H9 (cell line): ENCODE measurements around the gene ZHX3. TPM values are rescaled to one million over a fixed set of nuclear protein-coding genes. Genes with fewer than 3 reads are reported as not detected.

Experiments
- DNase-seq: peaks from one replicate; pipeline ENCODE4 v3.0.0-alpha.2; 2017
- H2AFZ ChIP-seq: one replicate; pipeline ENCODE4 v1.6.1; 2013; ENCODE audit warnings: mild to moderate bottlenecking, low read length, control low read depth, moderate library complexity
- H2AK5ac ChIP-seq: 2 replicates; pipeline ENCODE4 v1.6.1; 2013; ENCODE audit warnings: low read length, control low read depth, mixed read lengths; ENCODE audit not compliant: insufficient read length
- H2BK120ac ChIP-seq: one replicate; pipeline ENCODE4 v1.6.1; 2013; ENCODE audit warnings: low read depth, mild to moderate bottlenecking, low read length, control low read depth, inconsistent platforms; ENCODE audit not compliant: poor library complexity, severe bottlenecking
- H2BK12ac ChIP-seq: 2 replicates; pipeline ENCODE4 v1.6.1; 2013; ENCODE audit warnings: low read length, control low read depth, mixed read lengths, low read depth; ENCODE audit not compliant: insufficient read length
- H2BK15ac ChIP-seq: 2 replicates; pipeline ENCODE4 v1.6.1; 2013; ENCODE audit warnings: low read depth, low read length, control low read depth
- H2BK20ac ChIP-seq: one replicate; pipeline ENCODE4 v1.6.1; 2013; ENCODE audit warnings: low read depth, mild to moderate bottlenecking, low read length, control low read depth, inconsistent platforms; ENCODE audit not compliant: poor library complexity, severe bottlenecking
- H2BK5ac ChIP-seq: 2 replicates; pipeline ENCODE4 v1.6.1; 2013; ENCODE audit warnings: low read length, control low read depth, mixed read lengths; ENCODE audit not compliant: insufficient read length
- H3K14ac ChIP-seq: 2 replicates; pipeline ENCODE4 v1.6.1; 2013; ENCODE audit warnings: low read length, control low read depth; ENCODE audit not compliant: insufficient read depth
- H3K18ac ChIP-seq: 2 replicates; pipeline ENCODE4 v1.6.1; 2013; ENCODE audit warnings: low read depth, mild to moderate bottlenecking, mixed read lengths, low read length, control low read depth; ENCODE audit not compliant: insufficient read length
- H3K23ac ChIP-seq: 2 replicates; pipeline ENCODE4 v1.6.1; 2013; ENCODE audit warnings: low read length, control low read depth, mixed read lengths, low read depth; ENCODE audit not compliant: insufficient read length
- H3K23me2 ChIP-seq: 2 replicates; pipeline ENCODE4 v1.6.1; 2013; ENCODE audit warnings: low read depth, mild to moderate bottlenecking, mixed read lengths, low read length, control low read depth; ENCODE audit not compliant: insufficient read length, poor library complexity, severe bottlenecking
- H3K27ac ChIP-seq: 2 replicates; pipeline ENCODE4 v1.5.1; 2013; ENCODE audit warnings: low read length, control low read depth, mixed read lengths, low read depth; ENCODE audit not compliant: insufficient read length
- H3K27me3 ChIP-seq: 2 replicates; pipeline ENCODE4 v1.6.1; 2013; ENCODE audit warnings: low read length, control low read depth, inconsistent platforms; ENCODE audit not compliant: insufficient read depth
- H3K4ac ChIP-seq: 2 replicates; pipeline ENCODE4 v1.6.1; 2013; ENCODE audit warnings: low read depth, mild to moderate bottlenecking, control low read depth, inconsistent platforms, low read length, moderate library complexity
- H3K4me1 ChIP-seq: 2 replicates; pipeline ENCODE4 v1.6.1; 2013; ENCODE audit warnings: low read length, control low read depth, inconsistent platforms; ENCODE audit not compliant: insufficient read depth
- H3K4me2 ChIP-seq: 2 replicates; pipeline ENCODE4 v1.6.1; 2013; ENCODE audit warnings: low read length, control low read depth, mixed read lengths; ENCODE audit not compliant: insufficient read length, insufficient read depth
- H3K56ac ChIP-seq: 2 replicates; pipeline ENCODE4 v1.6.1; 2013; ENCODE audit warnings: low read depth, mild to moderate bottlenecking, mixed read lengths, low read length, control low read depth; ENCODE audit not compliant: insufficient read length
- H3K79me1 ChIP-seq: 2 replicates; pipeline ENCODE4 v1.6.1; 2013; ENCODE audit warnings: low read depth, mild to moderate bottlenecking, moderate library complexity, low read length, control low read depth, inconsistent platforms; ENCODE audit not compliant: insufficient read depth, poor library complexity, severe bottlenecking
- H3K79me2 ChIP-seq: 2 replicates; pipeline ENCODE4 v1.6.1; 2013; ENCODE audit warnings: low read length, control low read depth, inconsistent platforms; ENCODE audit not compliant: insufficient read depth
- H3K9ac ChIP-seq: 2 replicates; pipeline ENCODE4 v1.6.1; 2013; ENCODE audit warnings: low read length, control low read depth, mixed read lengths; ENCODE audit not compliant: insufficient read length; ENCODE audit errors: extremely low read depth
- H3K9me3 ChIP-seq: one replicate; pipeline ENCODE4 v1.6.1; 2013; ENCODE audit warnings: low read depth, low read length, inconsistent platforms; ENCODE audit not compliant: control insufficient read depth
- H3T11ph ChIP-seq: one replicate; pipeline ENCODE4 v1.6.1; 2013; ENCODE audit warnings: mild to moderate bottlenecking, low read length, control low read depth, inconsistent platforms
- H4K20me1 ChIP-seq: one replicate; pipeline ENCODE4 v1.6.1; 2013; ENCODE audit not compliant: control insufficient read depth, insufficient read length, insufficient read depth
- H4K5ac ChIP-seq: 2 replicates; pipeline ENCODE4 v1.6.1; 2013; ENCODE audit warnings: low read depth, mild to moderate bottlenecking, mixed read lengths, low read length, control low read depth; ENCODE audit not compliant: insufficient read length
- H4K8ac ChIP-seq: replicated peaks from 2 replicates; pipeline ENCODE4 v1.6.1; 2013; ENCODE audit warnings: low read length, control low read depth, mixed read lengths, low read depth; ENCODE audit not compliant: insufficient read length
- H4K91ac ChIP-seq: 2 replicates; pipeline ENCODE4 v1.6.1; 2013; ENCODE audit warnings: low read depth, mild to moderate bottlenecking, moderate library complexity, mixed read lengths, low read length, control low read depth; ENCODE audit not compliant: insufficient read length
- H3K27ac Mint-ChIP-seq, 3 experiments: 2 replicates in 2 of 3; 3 replicates in 1 of 3; pipeline ENCODE4 v1.8.0; 2020 to 2021; ENCODE audit warnings: mixed read lengths in 3 of 3, mild to moderate bottlenecking in 1 of 3, moderate library complexity in 1 of 3
- H3K27me3 Mint-ChIP-seq: 2 replicates; pipeline ENCODE4 v1.8.0; 2021; ENCODE audit warnings: low read depth, mild to moderate bottlenecking, moderate library complexity, mixed read lengths
- H3K36me3 Mint-ChIP-seq, 3 experiments: 2 replicates in 2 of 3; 3 replicates in 1 of 3; pipeline ENCODE4 v1.8.0; 2020 to 2021; ENCODE audit warnings: low read depth in 3 of 3, mixed read lengths in 3 of 3; ENCODE audit not compliant: insufficient read depth in 1 of 3
- H3K4me1 Mint-ChIP-seq, 2 experiments: 2 replicates each; pipeline ENCODE4 v1.8.0; 2020; ENCODE audit warnings: mixed read lengths in 2 of 2
- H3K4me3 Mint-ChIP-seq, 2 experiments: 2 replicates in 1 of 2; 3 replicates in 1 of 2; pipeline ENCODE4 v1.8.0; 2020 to 2021; ENCODE audit warnings: mild to moderate bottlenecking in 2 of 2, mixed read lengths in 2 of 2, moderate library complexity in 1 of 2
- H3K9me3 Mint-ChIP-seq, 2 experiments: 2 replicates in 1 of 2; 3 replicates in 1 of 2; pipeline ENCODE4 v1.8.0; 2020; ENCODE audit warnings: mild to moderate bottlenecking in 2 of 2, mixed read lengths in 2 of 2, moderate library complexity in 1 of 2
- total RNA-seq: library from RNA; stranded (reverse); gene quantifications from 2 replicates; pipeline ENCODE4 v1.2.1, GENCODE V29; 2021
- TF ChIP-seq, protein P1 (sequence below): fragments of 200-600 bp; sonication (generic); conservative IDR thresholded peaks from 3 replicates; pipeline ENCODE4 v1.8.0; 2021; ENCODE audit warnings: antibody characterized with exemption, mild to moderate bottlenecking

The ZHX3 gene
- total RNA-seq, 1 experiment from 2014 or later = 4.4 TPM

DNA sequence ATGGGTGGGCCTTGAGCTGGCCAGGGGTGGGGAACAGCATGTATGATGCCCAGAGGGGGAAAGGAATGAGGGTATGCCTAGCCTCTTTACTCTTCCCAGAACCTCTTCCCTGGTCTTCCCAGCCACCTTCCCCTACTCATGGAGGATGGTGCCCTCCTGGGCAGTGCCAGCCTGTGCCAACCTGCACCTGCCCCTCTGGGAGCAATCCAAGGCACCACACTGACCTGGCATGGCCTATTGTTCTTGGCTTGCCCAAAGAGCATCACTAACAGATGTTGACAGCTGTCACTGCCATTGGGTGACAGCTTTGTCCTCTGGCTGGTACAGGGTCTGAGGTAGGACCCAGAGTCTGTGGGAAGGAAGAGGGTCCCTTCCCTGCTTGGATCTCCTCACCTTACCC is 36.0 kb upstream of the ZHX3 start:
- no peaks in the 10 kb centered on the region for H3K27me3 Mint-ChIP-seq
- H4K91ac ChIP-seq = no peak overlapping the region
- DNase-seq = no peak
- no peak overlapping the region for H3K27ac Mint-ChIP-seq
- H3K4me2 ChIP-seq = no peak overlapping the region
- no peak overlapping the region for H4K8ac ChIP-seq
- H3K23me2 ChIP-seq = no peaks in the 10 kb centered on the region
- H3K18ac ChIP-seq = no peak overlapping the region
- no peaks in the 10 kb centered on the region; a peak in 1 of 5 replicates for H3K9me3 Mint-ChIP-seq
- no peaks in the 10 kb centered on the region for H3K27me3 ChIP-seq
- no peak overlapping the region for H2BK15ac ChIP-seq
- H2BK120ac ChIP-seq = no peak overlapping the region
- H3K23ac ChIP-seq = no peak overlapping the region
- H3K4me1 Mint-ChIP-seq = 0 out of 4 replicates have a peak, but pooled peaks cover 0 to 3% of the 10 kb centered on the region in 2 experiments
- no peaks in the 10 kb centered on the region for H3K4me1 ChIP-seq
- H4K5ac ChIP-seq = no peak overlapping the region
- no peak overlapping the region for H3T11ph ChIP-seq
- TF ChIP-seq, protein P1, sequence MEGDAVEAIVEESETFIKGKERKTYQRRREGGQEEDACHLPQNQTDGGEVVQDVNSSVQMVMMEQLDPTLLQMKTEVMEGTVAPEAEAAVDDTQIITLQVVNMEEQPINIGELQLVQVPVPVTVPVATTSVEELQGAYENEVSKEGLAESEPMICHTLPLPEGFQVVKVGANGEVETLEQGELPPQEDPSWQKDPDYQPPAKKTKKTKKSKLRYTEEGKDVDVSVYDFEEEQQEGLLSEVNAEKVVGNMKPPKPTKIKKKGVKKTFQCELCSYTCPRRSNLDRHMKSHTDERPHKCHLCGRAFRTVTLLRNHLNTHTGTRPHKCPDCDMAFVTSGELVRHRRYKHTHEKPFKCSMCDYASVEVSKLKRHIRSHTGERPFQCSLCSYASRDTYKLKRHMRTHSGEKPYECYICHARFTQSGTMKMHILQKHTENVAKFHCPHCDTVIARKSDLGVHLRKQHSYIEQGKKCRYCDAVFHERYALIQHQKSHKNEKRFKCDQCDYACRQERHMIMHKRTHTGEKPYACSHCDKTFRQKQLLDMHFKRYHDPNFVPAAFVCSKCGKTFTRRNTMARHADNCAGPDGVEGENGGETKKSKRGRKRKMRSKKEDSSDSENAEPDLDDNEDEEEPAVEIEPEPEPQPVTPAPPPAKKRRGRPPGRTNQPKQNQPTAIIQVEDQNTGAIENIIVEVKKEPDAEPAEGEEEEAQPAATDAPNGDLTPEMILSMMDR = no peak
- no peak overlapping the region for H3K14ac ChIP-seq
- H3K36me3 Mint-ChIP-seq = peaks cover 0 to 4% (median 0%) of the 10 kb centered on the region in 3 experiments; a peak in 3 of 7 replicates
- no peak overlapping the region for H3K27ac ChIP-seq
- no peak overlapping the region for H3K56ac ChIP-seq
- no peaks in the 10 kb centered on the region for H3K79me2 ChIP-seq
- no peak overlapping the region for H2AFZ ChIP-seq
- no peaks in the 10 kb centered on the region for H4K20me1 ChIP-seq
- H3K4ac ChIP-seq = no peak overlapping the region
- H3K79me1 ChIP-seq = no peaks in the 10 kb centered on the region
- H2AK5ac ChIP-seq = no peak overlapping the region
- no peak overlapping the region for H2BK5ac ChIP-seq
- no peaks in the 10 kb centered on the region for H3K9me3 ChIP-seq
- H3K4me3 Mint-ChIP-seq = no peak overlapping the region
- H3K9ac ChIP-seq = no peak overlapping the region
- no peak overlapping the region for H2BK20ac ChIP-seq
- no peak overlapping the region for H2BK12ac ChIP-seq
